ENCODE data around the gene AFTPH. TPM values are rescaled to one million over a fixed set of nuclear protein-coding genes. Genes with fewer than 3 reads are reported as not detected.

Gene AFTPH
- total RNA-seq, 1 donor from 2014 or later: 32.2 TPM

DNA sequence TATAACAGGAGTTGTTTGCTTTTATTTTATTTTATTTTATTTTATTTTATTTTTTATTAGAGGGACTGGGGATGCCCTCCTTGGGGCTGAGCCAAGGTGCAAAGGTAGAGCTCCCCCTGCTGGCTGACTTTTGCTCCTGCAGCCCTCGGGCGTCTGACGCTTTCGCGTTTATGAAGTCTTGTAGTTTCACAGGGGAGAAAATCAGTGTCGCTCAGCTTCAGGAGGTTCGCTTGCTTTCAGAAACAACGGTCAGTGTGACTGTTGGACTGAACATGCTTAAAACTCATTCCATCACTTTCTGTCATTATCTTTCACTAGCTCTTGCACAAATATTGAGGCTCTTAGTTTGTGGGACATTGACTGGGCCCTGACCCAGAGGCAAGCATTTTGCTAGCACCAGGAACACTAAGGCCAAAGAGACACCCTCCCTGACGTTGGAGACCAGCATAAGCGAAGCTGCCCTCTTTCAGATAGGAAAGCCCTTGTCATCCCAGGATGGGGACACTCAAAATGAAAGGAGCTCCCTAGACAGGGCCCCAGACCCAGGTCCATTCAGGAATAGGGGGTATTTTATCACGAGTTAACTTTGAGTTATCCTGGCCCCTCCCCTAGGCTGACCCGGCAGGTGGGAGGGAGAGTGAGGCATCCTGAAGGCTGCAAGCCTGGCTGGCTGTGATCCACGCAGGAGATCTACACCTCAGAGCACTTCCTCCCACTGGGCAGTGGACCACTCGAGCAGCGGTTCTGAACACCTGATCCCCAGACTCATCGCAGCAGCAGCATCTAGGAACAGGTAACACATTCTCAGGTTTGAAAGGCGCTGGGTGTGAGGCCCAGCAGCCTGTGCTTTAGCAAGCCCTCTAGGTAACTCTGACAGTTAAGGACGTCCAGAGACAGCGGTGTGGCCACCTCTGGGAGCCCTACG lies 35.8 kb upstream of the AFTPH start:
- Mint-ChIP-seq H3K4me3 (no peak overlapping the region), H3K9me3 (no peaks in the 10 kb centered on the region), H3K36me3 (no peaks in the 10 kb centered on the region), H3K4me1 (peaks cover 30% of the 10 kb centered on the region), H3K27me3 (ENCODE audit: insufficient read depth, low read depth) (peaks cover 11% of the 10 kb centered on the region), H3K27ac (no peak overlapping the region)
- H3K9me3 ChIP-seq (ENCODE audit: low read depth): no peaks in the 10 kb centered on the region
- peak overlapping the region; percentile 97 for H2AFZ ChIP-seq (replicated peaks)
- no peaks in the 10 kb centered on the region for H3K36me3 ChIP-seq
- no peaks in the 10 kb centered on the region for H3K79me2 ChIP-seq (ENCODE audit: low read depth)
- no peak overlapping the region for H3K4me3 ChIP-seq
- no peak overlapping the region for H3K9ac ChIP-seq
- DNase-seq (ENCODE audit: low spot score): peak; percentile 83
- no peaks in the 10 kb centered on the region for H3K27me3 ChIP-seq
- H3K27ac ChIP-seq: no peak overlapping the region
- TF ChIP-seq EZH2 (IDR thresholded peaks at IDR 0.05): no peak
- no peak for TF ChIP-seq EZH2phosphoT487 (IDR thresholded peaks at IDR 0.05)
- TF ChIP-seq, protein P1, sequence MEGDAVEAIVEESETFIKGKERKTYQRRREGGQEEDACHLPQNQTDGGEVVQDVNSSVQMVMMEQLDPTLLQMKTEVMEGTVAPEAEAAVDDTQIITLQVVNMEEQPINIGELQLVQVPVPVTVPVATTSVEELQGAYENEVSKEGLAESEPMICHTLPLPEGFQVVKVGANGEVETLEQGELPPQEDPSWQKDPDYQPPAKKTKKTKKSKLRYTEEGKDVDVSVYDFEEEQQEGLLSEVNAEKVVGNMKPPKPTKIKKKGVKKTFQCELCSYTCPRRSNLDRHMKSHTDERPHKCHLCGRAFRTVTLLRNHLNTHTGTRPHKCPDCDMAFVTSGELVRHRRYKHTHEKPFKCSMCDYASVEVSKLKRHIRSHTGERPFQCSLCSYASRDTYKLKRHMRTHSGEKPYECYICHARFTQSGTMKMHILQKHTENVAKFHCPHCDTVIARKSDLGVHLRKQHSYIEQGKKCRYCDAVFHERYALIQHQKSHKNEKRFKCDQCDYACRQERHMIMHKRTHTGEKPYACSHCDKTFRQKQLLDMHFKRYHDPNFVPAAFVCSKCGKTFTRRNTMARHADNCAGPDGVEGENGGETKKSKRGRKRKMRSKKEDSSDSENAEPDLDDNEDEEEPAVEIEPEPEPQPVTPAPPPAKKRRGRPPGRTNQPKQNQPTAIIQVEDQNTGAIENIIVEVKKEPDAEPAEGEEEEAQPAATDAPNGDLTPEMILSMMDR (IDR thresholded peaks at IDR 0.05): peak; percentile 95
- H3F3A ChIP-seq (ENCODE audit: low read depth): no peaks in the 10 kb centered on the region
- peaks cover 5% of the 10 kb centered on the region for H3K4me1 ChIP-seq
- no peaks in the 10 kb centered on the region for H4K20me1 ChIP-seq (ENCODE audit: low read depth)
- no peak overlapping the region for H3K4me2 ChIP-seq

DNA sequence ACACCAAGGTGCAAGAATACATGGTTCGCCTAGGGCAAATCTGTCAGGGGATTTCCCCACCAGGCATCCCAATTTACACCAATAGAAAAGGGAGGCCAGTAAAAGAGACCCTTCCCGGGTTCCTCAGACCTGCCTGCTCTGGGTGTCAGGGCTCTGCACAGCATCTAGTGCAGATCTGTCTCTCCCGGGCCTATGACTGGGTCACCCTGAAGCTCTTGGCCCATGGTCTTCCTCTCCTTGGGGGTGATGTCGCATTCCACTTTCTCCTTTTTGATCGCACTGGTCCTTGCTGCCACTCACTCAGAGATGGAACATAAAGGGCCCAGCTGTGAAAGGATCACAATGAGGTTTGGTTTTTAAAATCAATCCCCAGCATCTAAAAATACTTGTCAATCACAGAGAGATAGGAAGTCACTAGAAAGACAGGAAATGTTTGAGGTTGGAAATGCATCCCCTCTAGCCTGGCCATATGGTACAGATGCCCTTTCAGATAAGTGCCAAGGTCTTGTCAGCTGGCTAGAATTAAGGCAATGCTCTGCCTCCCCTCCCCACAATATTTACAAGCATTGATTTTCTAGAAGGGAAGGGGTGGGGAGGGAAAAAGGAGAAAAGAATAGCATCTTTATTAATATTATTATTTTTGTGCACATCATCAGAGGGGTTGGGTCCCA lies 34.9 kb upstream of the AFTPH start:
- no peak overlapping the region for H2AFZ ChIP-seq (replicated peaks)
- Mint-ChIP-seq H3K4me3 (no peak overlapping the region), H3K4me1 (peaks cover 30% of the 10 kb centered on the region), H3K27me3 (ENCODE audit: insufficient read depth, low read depth) (peaks cover 11% of the 10 kb centered on the region), H3K36me3 (no peaks in the 10 kb centered on the region), H3K9me3 (no peaks in the 10 kb centered on the region), H3K27ac (no peak overlapping the region)
- H3K27me3 ChIP-seq: no peaks in the 10 kb centered on the region
- H4K20me1 ChIP-seq (ENCODE audit: low read depth): no peaks in the 10 kb centered on the region
- H3K4me2 ChIP-seq: no peak overlapping the region
- H3K36me3 ChIP-seq: no peaks in the 10 kb centered on the region
- no peaks in the 10 kb centered on the region for H3K79me2 ChIP-seq (ENCODE audit: low read depth)
- no peak overlapping the region for H3K27ac ChIP-seq
- no peak for TF ChIP-seq EZH2phosphoT487 (IDR thresholded peaks at IDR 0.05)
- TF ChIP-seq EZH2 (IDR thresholded peaks at IDR 0.05): no peak
- no peak overlapping the region for H3K9ac ChIP-seq
- H3K4me1 ChIP-seq: peaks cover 4% of the 10 kb centered on the region
- no peak for DNase-seq (ENCODE audit: low spot score)
- H3F3A ChIP-seq (ENCODE audit: low read depth): no peaks in the 10 kb centered on the region
- H3K9me3 ChIP-seq (ENCODE audit: low read depth): no peaks in the 10 kb centered on the region
- H3K4me3 ChIP-seq: no peak overlapping the region

DNA sequence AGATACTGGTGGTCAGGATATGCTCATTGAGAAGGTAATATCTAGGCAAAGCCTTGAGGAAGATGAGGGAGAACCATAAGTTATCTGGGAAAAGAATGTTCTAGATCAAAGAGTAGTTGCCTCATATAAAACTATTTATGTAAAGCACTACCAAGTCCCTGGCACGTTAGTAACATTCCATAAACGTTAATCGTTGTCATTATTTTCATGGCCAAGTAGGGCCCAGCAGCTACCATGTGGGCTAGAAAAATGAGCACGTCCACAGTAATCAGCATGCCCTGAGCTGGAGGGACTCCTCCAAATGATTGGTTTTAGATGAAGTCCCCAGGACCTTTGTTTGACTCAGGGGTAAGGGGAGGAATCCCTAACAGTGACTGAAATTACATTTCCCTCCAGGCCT lies 32.7 kb upstream of the AFTPH start:
- Mint-ChIP-seq H3K36me3 (no peaks in the 10 kb centered on the region), H3K27ac (no peak overlapping the region), H3K4me1 (peaks cover 23% of the 10 kb centered on the region), H3K4me3 (no peak overlapping the region), H3K9me3 (no peaks in the 10 kb centered on the region), H3K27me3 (ENCODE audit: insufficient read depth, low read depth) (peaks cover 11% of the 10 kb centered on the region)
- TF ChIP-seq EZH2 (IDR thresholded peaks at IDR 0.05): no peak
- TF ChIP-seq EZH2phosphoT487 (IDR thresholded peaks at IDR 0.05): no peak
- TF ChIP-seq, protein P1 (IDR thresholded peaks at IDR 0.05): no peak
- DNase-seq (ENCODE audit: low spot score): no peak
- H3K9me3 ChIP-seq (ENCODE audit: low read depth): no peaks in the 10 kb centered on the region
- no peaks in the 10 kb centered on the region for H3K27me3 ChIP-seq
- no peaks in the 10 kb centered on the region for H3K79me2 ChIP-seq (ENCODE audit: low read depth)
- no peak overlapping the region for H2AFZ ChIP-seq (replicated peaks)
- H3K4me2 ChIP-seq: no peak overlapping the region
- H4K20me1 ChIP-seq (ENCODE audit: low read depth): no peaks in the 10 kb centered on the region
- no peak overlapping the region for H3K4me3 ChIP-seq
- no peak overlapping the region for H3K27ac ChIP-seq
- no peaks in the 10 kb centered on the region for H3F3A ChIP-seq (ENCODE audit: low read depth)
- H3K9ac ChIP-seq: no peak overlapping the region
- peaks cover 4% of the 10 kb centered on the region for H3K4me1 ChIP-seq
- H3K36me3 ChIP-seq: no peaks in the 10 kb centered on the region
